ENCODE results near the gene C1QL4. TPM values are rescaled to one million over a fixed set of nuclear protein-coding genes. Genes with fewer than 3 reads are reported as not detected.

The C1QL4 gene
- total and polyA plus RNA-seq, 2 donors (not counting 1 experiment from before 2014, with no cell fraction given), result 0.17 TPM; not detected in 1

GRCh38 chr12:49346659-49347310, 9.8 kb upstream of the C1QL4 start, which contains the start of gene DNAJC22:
DNAJC22 (plus strand) TSS chr12:49346888; CDS start chr12:49348873, 1,985 bp downstream.
- Histone ChIP-seq H3K9ac (ENCODE audit: insufficient read depth, low read length) (peak within 1 kb of the TSS; percentile 12), H3K79me2 (ENCODE audit: control insufficient read depth, insufficient read depth, low read length) (no peaks in the 10 kb centered on the region), H3K27me3 (ENCODE audit: control insufficient read depth, insufficient read depth, low read length) (peaks cover 31% of the 10 kb centered on the region), H4K20me1 (ENCODE audit: control insufficient read depth, extremely low read depth, insufficient read depth, low read length) (no peaks in the 10 kb centered on the region), H3K9me3 (ENCODE audit: control insufficient read depth, insufficient read depth, low read depth, low read length) (no peaks in the 10 kb centered on the region), H3K4me3 (replicated peaks in 1 of 4; ENCODE audit: control extremely low read depth in 1 of 4, insufficient read depth in 1 of 4, low read depth in 3 of 4, low read length in 4 of 4) (peak within 1 kb of the TSS; percentile 44 to 52 (median 46)), H3K36me3 (ENCODE audit: control insufficient read depth, insufficient read depth, low read length) (no peaks in the 10 kb centered on the region), H3K4me1 (ENCODE audit: control insufficient read depth, extremely low read depth, insufficient read depth, low read length) (peaks cover 25% of the 10 kb centered on the region), H3K4me2 (ENCODE audit: extremely low read depth, insufficient read depth, low read length) (peak within 1 kb of the TSS; percentile 84), H3K27ac (ENCODE audit: insufficient read depth, low read length) (no peak within 1 kb of the TSS), H2AFZ (ENCODE audit: low read length) (no peak within 1 kb of the TSS)
- DNase-seq (ENCODE audit: low read depth in 2 of 2), result peak in 1 of 2 donors; percentile 27
- TF ChIP-seq EZH2 (IDR thresholded peaks at IDR 0.05; ENCODE audit: low read length, missing control alignments) (peak; percentile 58), CTCF (conservative IDR thresholded peaks at IDR 0.05 in 1 of 2, IDR thresholded peaks at IDR 0.05 in 1 of 2; ENCODE audit: low read depth in 1 of 2, low read length in 2 of 2) (no peak)

GRCh38 chr12:49345825-49346658, 9.1 kb upstream of the C1QL4 start:
- Histone ChIP-seq H3K27ac (ENCODE audit: insufficient read depth, low read length) (no peak overlapping the region), H3K4me1 (ENCODE audit: control insufficient read depth, extremely low read depth, insufficient read depth, low read length) (peaks cover 25% of the 10 kb centered on the region), H3K9me3 (ENCODE audit: control insufficient read depth, insufficient read depth, low read depth, low read length) (no peaks in the 10 kb centered on the region), H4K20me1 (ENCODE audit: control insufficient read depth, extremely low read depth, insufficient read depth, low read length) (no peaks in the 10 kb centered on the region), H3K9ac (ENCODE audit: insufficient read depth, low read length) (no peak overlapping the region), H2AFZ (ENCODE audit: low read length) (no peak overlapping the region), H3K4me2 (ENCODE audit: extremely low read depth, insufficient read depth, low read length) (peak overlapping the region; percentile 83), H3K36me3 (ENCODE audit: control insufficient read depth, insufficient read depth, low read length) (no peaks in the 10 kb centered on the region), H3K27me3 (ENCODE audit: control insufficient read depth, insufficient read depth, low read length) (peaks cover 38% of the 10 kb centered on the region), H3K79me2 (ENCODE audit: control insufficient read depth, insufficient read depth, low read length) (no peaks in the 10 kb centered on the region), H3K4me3 (replicated peaks in 1 of 4; ENCODE audit: control extremely low read depth in 1 of 4, insufficient read depth in 1 of 4, low read depth in 3 of 4, low read length in 4 of 4) (peak overlapping the region in 3 of 4 experiments; percentile 17 to 52 (median 46))
- TF ChIP-seq CTCF (conservative IDR thresholded peaks at IDR 0.05 in 1 of 2, IDR thresholded peaks at IDR 0.05 in 1 of 2; ENCODE audit: low read depth in 1 of 2, low read length in 2 of 2) (no peak), EZH2 (IDR thresholded peaks at IDR 0.05; ENCODE audit: low read length, missing control alignments) (peak; percentile 91)
- no peak for DNase-seq (ENCODE audit: low read depth in 2 of 2)

Data from fibroblast of lung (primary cell).